DOHH2 (cell line): Measurements from ENCODE around the gene THRB.

Experiments
- EZH2phosphoT487 ChIP-seq: fragments of 200-600 bp; sonication (generic); IDR thresholded peaks from 2 replicates; pipeline ENCODE4 v1.6.1; 2017; ENCODE audit warnings: borderline replicate concordance, mild to moderate bottlenecking, antibody characterized with exemption, low read length, moderate library complexity, mixed read lengths
- TF ChIP-seq, protein P1 (sequence below): fragments of 200-600 bp; sonication (generic); IDR thresholded peaks from one replicate; pipeline ENCODE4 v1.5.1; 2014; ENCODE audit warnings: antibody characterized with exemption, mild to moderate bottlenecking, low read depth, low read length; ENCODE audit not compliant: poor library complexity, severe bottlenecking

DNA sequence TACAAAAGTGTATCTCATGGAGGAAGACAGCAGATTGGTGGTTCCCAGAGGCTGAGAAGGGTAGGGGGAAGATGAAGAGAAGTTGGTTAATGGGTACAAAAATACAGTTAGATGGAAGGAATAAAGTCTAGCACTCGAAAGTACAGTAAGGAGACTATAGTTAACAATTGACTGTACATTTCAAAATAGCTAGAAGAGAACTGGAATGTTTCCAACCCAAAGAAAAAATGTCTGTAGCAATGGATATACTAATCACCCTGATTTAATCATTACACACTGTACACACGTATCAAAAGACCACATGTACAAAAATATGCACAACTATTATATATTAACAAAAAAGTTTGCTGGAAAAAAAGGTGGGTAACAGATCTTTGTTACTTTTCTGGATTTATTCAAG is 57.3 kb downstream of the THRB start:
- TF ChIP-seq, protein P1, sequence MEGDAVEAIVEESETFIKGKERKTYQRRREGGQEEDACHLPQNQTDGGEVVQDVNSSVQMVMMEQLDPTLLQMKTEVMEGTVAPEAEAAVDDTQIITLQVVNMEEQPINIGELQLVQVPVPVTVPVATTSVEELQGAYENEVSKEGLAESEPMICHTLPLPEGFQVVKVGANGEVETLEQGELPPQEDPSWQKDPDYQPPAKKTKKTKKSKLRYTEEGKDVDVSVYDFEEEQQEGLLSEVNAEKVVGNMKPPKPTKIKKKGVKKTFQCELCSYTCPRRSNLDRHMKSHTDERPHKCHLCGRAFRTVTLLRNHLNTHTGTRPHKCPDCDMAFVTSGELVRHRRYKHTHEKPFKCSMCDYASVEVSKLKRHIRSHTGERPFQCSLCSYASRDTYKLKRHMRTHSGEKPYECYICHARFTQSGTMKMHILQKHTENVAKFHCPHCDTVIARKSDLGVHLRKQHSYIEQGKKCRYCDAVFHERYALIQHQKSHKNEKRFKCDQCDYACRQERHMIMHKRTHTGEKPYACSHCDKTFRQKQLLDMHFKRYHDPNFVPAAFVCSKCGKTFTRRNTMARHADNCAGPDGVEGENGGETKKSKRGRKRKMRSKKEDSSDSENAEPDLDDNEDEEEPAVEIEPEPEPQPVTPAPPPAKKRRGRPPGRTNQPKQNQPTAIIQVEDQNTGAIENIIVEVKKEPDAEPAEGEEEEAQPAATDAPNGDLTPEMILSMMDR = no peak
- TF ChIP-seq EZH2phosphoT487 = no peak
